Hepatocyte (in vitro differentiated cells): ENCODE measurements around the gene TPPP.

Experiments
- EZH2 ChIP-seq: fragments of 200-600 bp; sonication (generic); IDR thresholded peaks from 2 replicates; pipeline ENCODE4 v1.6.1; 2016; ENCODE audit warnings: antibody characterized with exemption, mild to moderate bottlenecking, borderline replicate concordance
- EZH2phosphoT487 ChIP-seq: fragments of 200-600 bp; sonication (generic); IDR thresholded peaks from one replicate; pipeline ENCODE4 v1.6.1; 2018; ENCODE audit warnings: antibody characterized with exemption, mild to moderate bottlenecking, low read depth, moderate library complexity; ENCODE audit not compliant: unreplicated experiment, severe bottlenecking
- TF ChIP-seq, protein P1 (sequence below): fragments of 200-600 bp; sonication (generic); IDR thresholded peaks from 2 replicates; pipeline ENCODE4 v1.5.1; 2016; ENCODE audit warnings: antibody characterized with exemption, mild to moderate bottlenecking; ENCODE audit not compliant: poor library complexity

DNA sequence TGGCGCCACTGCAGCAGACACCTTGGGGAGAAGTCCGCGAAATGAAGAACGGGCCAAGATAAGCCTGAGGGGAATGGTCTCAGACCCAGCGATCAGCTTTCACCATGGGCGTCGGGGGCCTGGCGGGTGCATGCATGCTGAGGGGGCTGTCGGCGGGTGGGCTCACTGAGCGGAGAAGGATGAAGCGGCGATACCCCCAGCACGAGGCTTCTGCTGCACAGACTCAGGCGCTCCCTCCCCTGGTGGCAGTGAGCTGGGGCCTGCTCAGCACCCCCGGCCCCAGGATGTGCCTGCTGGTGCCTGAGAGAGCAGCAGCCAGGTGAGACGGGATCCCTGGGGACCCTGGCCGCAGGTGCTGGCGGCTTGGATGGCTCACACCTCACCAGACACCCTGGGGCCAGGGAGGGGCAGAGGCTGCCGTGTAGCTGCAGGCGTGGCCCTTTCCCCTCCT, 49.8 kb downstream of the TPPP start:
- TF ChIP-seq, protein P1, sequence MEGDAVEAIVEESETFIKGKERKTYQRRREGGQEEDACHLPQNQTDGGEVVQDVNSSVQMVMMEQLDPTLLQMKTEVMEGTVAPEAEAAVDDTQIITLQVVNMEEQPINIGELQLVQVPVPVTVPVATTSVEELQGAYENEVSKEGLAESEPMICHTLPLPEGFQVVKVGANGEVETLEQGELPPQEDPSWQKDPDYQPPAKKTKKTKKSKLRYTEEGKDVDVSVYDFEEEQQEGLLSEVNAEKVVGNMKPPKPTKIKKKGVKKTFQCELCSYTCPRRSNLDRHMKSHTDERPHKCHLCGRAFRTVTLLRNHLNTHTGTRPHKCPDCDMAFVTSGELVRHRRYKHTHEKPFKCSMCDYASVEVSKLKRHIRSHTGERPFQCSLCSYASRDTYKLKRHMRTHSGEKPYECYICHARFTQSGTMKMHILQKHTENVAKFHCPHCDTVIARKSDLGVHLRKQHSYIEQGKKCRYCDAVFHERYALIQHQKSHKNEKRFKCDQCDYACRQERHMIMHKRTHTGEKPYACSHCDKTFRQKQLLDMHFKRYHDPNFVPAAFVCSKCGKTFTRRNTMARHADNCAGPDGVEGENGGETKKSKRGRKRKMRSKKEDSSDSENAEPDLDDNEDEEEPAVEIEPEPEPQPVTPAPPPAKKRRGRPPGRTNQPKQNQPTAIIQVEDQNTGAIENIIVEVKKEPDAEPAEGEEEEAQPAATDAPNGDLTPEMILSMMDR, result no peak
- TF ChIP-seq EZH2 (no peak), EZH2phosphoT487 (no peak)
